ENCODE results near the gene YPEL3.

DNA sequence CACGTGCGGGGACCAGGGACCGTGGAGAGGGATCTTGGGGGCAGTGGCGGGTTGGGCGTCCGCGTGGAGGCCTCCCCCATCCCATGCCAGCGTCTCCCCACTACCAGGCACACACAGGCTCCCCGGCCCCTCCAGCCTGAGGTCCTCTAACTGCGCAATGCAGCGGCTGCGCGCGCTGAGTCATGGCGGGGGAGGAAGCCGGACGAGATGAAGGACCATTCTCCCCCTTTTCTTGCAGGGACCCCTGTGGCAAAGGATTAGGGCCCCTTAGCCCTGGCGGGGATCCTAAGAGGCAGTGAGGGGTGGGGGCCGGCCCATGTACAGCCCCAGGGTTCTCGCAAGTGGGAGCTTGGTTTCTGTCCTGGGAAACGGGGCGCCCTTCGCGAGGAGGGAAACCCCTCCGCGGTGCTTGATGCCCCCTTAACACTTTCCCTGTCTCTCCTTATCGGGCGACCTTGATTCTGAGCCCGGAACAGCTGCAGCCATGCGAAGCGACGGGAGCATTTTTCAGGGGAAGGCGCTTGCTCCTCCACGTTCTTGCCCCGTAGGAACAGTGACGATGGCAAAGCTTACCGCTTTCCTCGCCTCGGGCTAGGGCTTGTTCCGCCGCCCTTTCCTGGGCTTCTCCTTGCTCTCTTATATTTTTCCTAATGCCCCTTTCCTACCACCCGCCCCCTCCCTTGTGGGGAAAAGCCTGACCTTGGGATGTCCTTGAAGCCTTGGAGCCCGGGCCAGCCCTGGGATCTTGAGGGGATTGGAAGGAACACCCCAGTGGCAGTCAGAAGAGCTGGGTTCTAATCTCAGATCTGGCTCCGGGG, 29.9 kb downstream of the YPEL3 start:
- no peak for TF ChIP-seq CTCF (IDR thresholded peaks at IDR 0.05)
- no peak for TF ChIP-seq POLR2A (IDR thresholded peaks at IDR 0.05)
- TF ChIP-seq POLR2AphosphoS5 (IDR thresholded peaks at IDR 0.05) = no peak

Measured in transverse colon (tissue), 4 donors.